DND-41 (cell line): ENCODE results near the gene TGIF1.

Source experiments
- ATAC-seq: fragments of 200-7000 bp; cut with Tn5 transposase; 3 replicates; pipeline ENCODE4 v1.9.1; 2021; ENCODE audit warnings: low read depth; ENCODE audit not compliant: insufficient read depth
- DNase-seq: peaks from one replicate; pipeline ENCODE4 v3.0.0-alpha.2; 2020
- H2AFZ ChIP-seq: 2 replicates; pipeline ENCODE4 v1.6.0; 2012; ENCODE audit warnings: low read depth, low read length
- H3K27ac ChIP-seq: 2 replicates; pipeline ENCODE4 v1.5.1; 2012; ENCODE audit warnings: low read length, inconsistent platforms
- H3K27me3 ChIP-seq: fragments of 200-600 bp; sonication (generic); 2 replicates; pipeline ENCODE4 v1.6.0; 2012; ENCODE audit warnings: low read length, mild to moderate bottlenecking, inconsistent platforms; ENCODE audit not compliant: insufficient read depth, poor library complexity
- H3K36me3 ChIP-seq: 2 replicates; pipeline ENCODE4 v1.5.1; 2012; ENCODE audit warnings: low read length, inconsistent platforms; ENCODE audit not compliant: insufficient read depth
- H3K4me1 ChIP-seq: 2 replicates; pipeline ENCODE4 v1.5.1; 2012; ENCODE audit warnings: mild to moderate bottlenecking, low read length; ENCODE audit not compliant: insufficient read depth
- H3K4me2 ChIP-seq: 2 replicates; pipeline ENCODE4 v1.6.0; 2012; ENCODE audit warnings: mild to moderate bottlenecking, moderate library complexity, low read length, inconsistent platforms; ENCODE audit not compliant: insufficient read depth
- H3K4me3 ChIP-seq, 2 experiments: fragments of 200-600 bp in 1 of 2; shearing (Covaris generic) in 1 of 2; 2 replicates each; pipeline ENCODE4 v1.5.1; 2012 to 2016; ENCODE audit warnings: inconsistent platforms in 2 of 2, low read length in 2 of 2, mild to moderate bottlenecking in 2 of 2, low read depth in 1 of 2, moderate library complexity in 1 of 2
- H3K79me2 ChIP-seq: 2 replicates; pipeline ENCODE4 v1.6.0; 2012; ENCODE audit warnings: low read length, inconsistent platforms; ENCODE audit not compliant: insufficient read depth
- H3K9ac ChIP-seq: 2 replicates; pipeline ENCODE4 v1.6.0; 2012; ENCODE audit warnings: low read depth, mild to moderate bottlenecking, inconsistent platforms, low read length, moderate library complexity
- H3K9me3 ChIP-seq: 2 replicates; pipeline ENCODE4 v1.5.1; 2012; ENCODE audit warnings: low read length, moderate library complexity, mild to moderate bottlenecking, inconsistent platforms; ENCODE audit not compliant: insufficient read depth, severe bottlenecking
- H4K20me1 ChIP-seq: 2 replicates; pipeline ENCODE4 v1.6.0; 2012; ENCODE audit warnings: low read length; ENCODE audit not compliant: insufficient read depth
- CTCF ChIP-seq: IDR thresholded peaks from 2 replicates; pipeline ENCODE4 v1.5.1; 2012; ENCODE audit warnings: borderline replicate concordance, low read length, moderate library complexity, mild to moderate bottlenecking; ENCODE audit not compliant: poor library complexity, severe bottlenecking; ENCODE audit errors: extremely low read depth
- EZH2 ChIP-seq: IDR thresholded peaks from 3 replicates; pipeline ENCODE4 v1.6.1; 2012; ENCODE audit warnings: borderline replicate concordance, low read depth, mild to moderate bottlenecking, moderate library complexity, low read length, inconsistent platforms; ENCODE audit not compliant: severe bottlenecking

TGIF1 gene

GRCh38 chr18:3472681-3473544 is 22.9 kb downstream of the TGIF1 start:
- no peak overlapping the region for H3K27ac ChIP-seq
- DNase-seq: no peak
- H3K36me3 ChIP-seq: no peaks in the 10 kb centered on the region
- no peak overlapping the region for H3K4me2 ChIP-seq
- H3K9me3 ChIP-seq: no peaks in the 10 kb centered on the region
- H3K9ac ChIP-seq: no peak overlapping the region
- H3K4me1 ChIP-seq: no peaks in the 10 kb centered on the region
- H4K20me1 ChIP-seq: no peaks in the 10 kb centered on the region
- H2AFZ ChIP-seq: no peak overlapping the region
- no peaks in the 10 kb centered on the region for H3K79me2 ChIP-seq
- H3K27me3 ChIP-seq: no peaks in the 10 kb centered on the region
- no peak for ATAC-seq
- TF ChIP-seq CTCF: no peak
- TF ChIP-seq EZH2: no peak
- no peak overlapping the region for H3K4me3 ChIP-seq

GRCh38 chr18:3478262-3478978 is 28.4 kb downstream of the TGIF1 start:
- Histone ChIP-seq H3K9me3 (no peaks in the 10 kb centered on the region), H3K36me3 (no peaks in the 10 kb centered on the region), H3K4me1 (no peaks in the 10 kb centered on the region), H4K20me1 (no peaks in the 10 kb centered on the region), H2AFZ (no peak overlapping the region), H3K79me2 (no peaks in the 10 kb centered on the region), H3K27ac (no peak overlapping the region), H3K4me2 (no peak overlapping the region), H3K9ac (no peak overlapping the region), H3K27me3 (peaks cover 7% of the 10 kb centered on the region), H3K4me3 (no peak overlapping the region)
- ATAC-seq: no peak
- DNase-seq: no peak
- TF ChIP-seq EZH2 (no peak), CTCF (no peak)

GRCh38 chr18:3479978-3480509 is 30.1 kb downstream of the TGIF1 start:
- no peaks in the 10 kb centered on the region for H3K4me1 ChIP-seq
- H3K4me3 ChIP-seq: no peak overlapping the region
- no peaks in the 10 kb centered on the region for H3K9me3 ChIP-seq
- H3K9ac ChIP-seq: no peak overlapping the region
- H3K27ac ChIP-seq: no peak overlapping the region
- TF ChIP-seq EZH2: no peak
- no peak for TF ChIP-seq CTCF
- no peak overlapping the region for H3K4me2 ChIP-seq
- ATAC-seq: no peak
- H4K20me1 ChIP-seq: no peaks in the 10 kb centered on the region
- peaks cover 7% of the 10 kb centered on the region for H3K27me3 ChIP-seq
- DNase-seq: no peak
- no peaks in the 10 kb centered on the region for H3K79me2 ChIP-seq
- no peaks in the 10 kb centered on the region for H3K36me3 ChIP-seq
- H2AFZ ChIP-seq: no peak overlapping the region
